K562 (cell line): ENCODE measurements around the gene KMT5B.

Experiments
- EP300 ChIP-seq: IDR thresholded peaks from 2 replicates; pipeline ENCODE4 v1.6.1; 2012; ENCODE audit warnings: low read length, improper control_type of control experiment
- NFXL1 ChIP-seq: fragments of 450-650 bp; formaldehyde crosslinking; IDR thresholded peaks from 2 replicates; pipeline ENCODE4 v1.4.0; 2021; ENCODE audit warnings: mild to moderate bottlenecking
- NFYB ChIP-seq: IDR thresholded peaks from 2 replicates; pipeline ENCODE4 v1.6.1; 2011; ENCODE audit warnings: mild to moderate bottlenecking, moderate library complexity; ENCODE audit not compliant: insufficient read length; ENCODE audit errors: extremely low read depth
- STAT5A ChIP-seq: IDR thresholded peaks from 2 replicates; pipeline ENCODE4 v1.6.1; 2012; ENCODE audit warnings: low read length, inconsistent platforms, borderline replicate concordance
- ZFX ChIP-seq: sonication (generic); formaldehyde crosslinking; IDR thresholded peaks from 2 replicates; pipeline ENCODE4 v1.8.0; 2022; ENCODE audit warnings: mild to moderate bottlenecking, missing genetic modification reagents, moderate library complexity
- ZNF778 ChIP-seq: fragments of 450-650 bp; formaldehyde crosslinking; IDR thresholded peaks from 2 replicates; pipeline ENCODE4 v1.4.0; 2020; ENCODE audit warnings: mild to moderate bottlenecking, moderate library complexity
- TF ChIP-seq, protein P1 (sequence below), 3 experiments: IDR thresholded peaks in 2 of 3; conservative IDR thresholded peaks in 1 of 3; 2 replicates each; pipeline ENCODE4 v1.5.1; 2011 to 2012; ENCODE audit warnings: low read length in 3 of 3, mild to moderate bottlenecking in 3 of 3, control low read depth in 2 of 3, improper control_type of control experiment in 1 of 3, inconsistent platforms in 1 of 3, low read depth in 1 of 3, mixed read lengths in 1 of 3, moderate library complexity in 1 of 3; ENCODE audit not compliant: insufficient read depth in 2 of 3
- TF ChIP-seq, protein P2 (sequence below): fragments of 250-450 bp; sonication (Bioruptor Pico); IDR thresholded peaks from 2 replicates; pipeline ENCODE4 v1.8.0; 2021; ENCODE audit warnings: mild to moderate bottlenecking, moderate library complexity
- TF ChIP-seq, protein P3 (sequence below): fragments of 450-650 bp; IDR thresholded peaks from 2 replicates; pipeline ENCODE4 v1.6.1; 2016
- TF ChIP-seq, protein P4 (sequence below): IDR thresholded peaks from 2 replicates; pipeline ENCODE4 v1.6.1; 2011; ENCODE audit not compliant: insufficient read length; ENCODE audit errors: extremely low read depth
- TF ChIP-seq, protein P5 (sequence below), 3 experiments: fragments of 200-800 bp in 1 of 3; fragments of 250-450 bp in 1 of 3; fragments of 450-650 bp in 1 of 3; sonication (Bioruptor Pico) in 1 of 3; sonication (Bioruptor generic) in 1 of 3; formaldehyde crosslinking in 1 of 3; IDR thresholded peaks; 2 replicates each; pipeline versions ENCODE4 v1.6.1 to v1.8.0; 2016 to 2022; ENCODE audit warnings: mild to moderate bottlenecking in 2 of 3, missing genetic modification characterization in 2 of 3, missing compliant biosample characterization in 1 of 3, moderate library complexity in 1 of 3

GRCh38 chr11:68121067-68121899, 91.8 kb downstream of the KMT5B start, which contains the start of gene CHKA:
- TF ChIP-seq, protein P1, sequence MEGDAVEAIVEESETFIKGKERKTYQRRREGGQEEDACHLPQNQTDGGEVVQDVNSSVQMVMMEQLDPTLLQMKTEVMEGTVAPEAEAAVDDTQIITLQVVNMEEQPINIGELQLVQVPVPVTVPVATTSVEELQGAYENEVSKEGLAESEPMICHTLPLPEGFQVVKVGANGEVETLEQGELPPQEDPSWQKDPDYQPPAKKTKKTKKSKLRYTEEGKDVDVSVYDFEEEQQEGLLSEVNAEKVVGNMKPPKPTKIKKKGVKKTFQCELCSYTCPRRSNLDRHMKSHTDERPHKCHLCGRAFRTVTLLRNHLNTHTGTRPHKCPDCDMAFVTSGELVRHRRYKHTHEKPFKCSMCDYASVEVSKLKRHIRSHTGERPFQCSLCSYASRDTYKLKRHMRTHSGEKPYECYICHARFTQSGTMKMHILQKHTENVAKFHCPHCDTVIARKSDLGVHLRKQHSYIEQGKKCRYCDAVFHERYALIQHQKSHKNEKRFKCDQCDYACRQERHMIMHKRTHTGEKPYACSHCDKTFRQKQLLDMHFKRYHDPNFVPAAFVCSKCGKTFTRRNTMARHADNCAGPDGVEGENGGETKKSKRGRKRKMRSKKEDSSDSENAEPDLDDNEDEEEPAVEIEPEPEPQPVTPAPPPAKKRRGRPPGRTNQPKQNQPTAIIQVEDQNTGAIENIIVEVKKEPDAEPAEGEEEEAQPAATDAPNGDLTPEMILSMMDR (IDR thresholded peaks at IDR 0.05 in 2 of 3, conservative IDR thresholded peaks at IDR 0.05 in 1 of 3; ENCODE audit: insufficient read depth in 2 of 3, low read depth in 1 of 3, low read length in 3 of 3), result no peak
- TF ChIP-seq ZFX, result peak; percentile 91
- TF ChIP-seq EP300, result no peak
- peak; percentile 77 for TF ChIP-seq NFYB
- no peak for TF ChIP-seq ZNF778 (CRISPR knock-in tag)
- TF ChIP-seq, protein P2, sequence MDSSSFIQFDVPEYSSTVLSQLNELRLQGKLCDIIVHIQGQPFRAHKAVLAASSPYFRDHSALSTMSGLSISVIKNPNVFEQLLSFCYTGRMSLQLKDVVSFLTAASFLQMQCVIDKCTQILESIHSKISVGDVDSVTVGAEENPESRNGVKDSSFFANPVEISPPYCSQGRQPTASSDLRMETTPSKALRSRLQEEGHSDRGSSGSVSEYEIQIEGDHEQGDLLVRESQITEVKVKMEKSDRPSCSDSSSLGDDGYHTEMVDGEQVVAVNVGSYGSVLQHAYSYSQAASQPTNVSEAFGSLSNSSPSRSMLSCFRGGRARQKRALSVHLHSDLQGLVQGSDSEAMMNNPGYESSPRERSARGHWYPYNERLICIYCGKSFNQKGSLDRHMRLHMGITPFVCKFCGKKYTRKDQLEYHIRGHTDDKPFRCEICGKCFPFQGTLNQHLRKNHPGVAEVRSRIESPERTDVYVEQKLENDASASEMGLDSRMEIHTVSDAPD (CRISPR knock-in tag), result no peak
- TF ChIP-seq NFXL1 (CRISPR knock-in tag), result no peak
- no peak for TF ChIP-seq STAT5A
- TF ChIP-seq, protein P3, sequence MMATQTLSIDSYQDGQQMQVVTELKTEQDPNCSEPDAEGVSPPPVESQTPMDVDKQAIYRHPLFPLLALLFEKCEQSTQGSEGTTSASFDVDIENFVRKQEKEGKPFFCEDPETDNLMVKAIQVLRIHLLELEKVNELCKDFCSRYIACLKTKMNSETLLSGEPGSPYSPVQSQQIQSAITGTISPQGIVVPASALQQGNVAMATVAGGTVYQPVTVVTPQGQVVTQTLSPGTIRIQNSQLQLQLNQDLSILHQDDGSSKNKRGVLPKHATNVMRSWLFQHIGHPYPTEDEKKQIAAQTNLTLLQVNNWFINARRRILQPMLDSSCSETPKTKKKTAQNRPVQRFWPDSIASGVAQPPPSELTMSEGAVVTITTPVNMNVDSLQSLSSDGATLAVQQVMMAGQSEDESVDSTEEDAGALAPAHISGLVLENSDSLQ, result no peak
- TF ChIP-seq, protein P4, sequence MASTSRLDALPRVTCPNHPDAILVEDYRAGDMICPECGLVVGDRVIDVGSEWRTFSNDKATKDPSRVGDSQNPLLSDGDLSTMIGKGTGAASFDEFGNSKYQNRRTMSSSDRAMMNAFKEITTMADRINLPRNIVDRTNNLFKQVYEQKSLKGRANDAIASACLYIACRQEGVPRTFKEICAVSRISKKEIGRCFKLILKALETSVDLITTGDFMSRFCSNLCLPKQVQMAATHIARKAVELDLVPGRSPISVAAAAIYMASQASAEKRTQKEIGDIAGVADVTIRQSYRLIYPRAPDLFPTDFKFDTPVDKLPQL, result no peak
- TF ChIP-seq, protein P5, sequence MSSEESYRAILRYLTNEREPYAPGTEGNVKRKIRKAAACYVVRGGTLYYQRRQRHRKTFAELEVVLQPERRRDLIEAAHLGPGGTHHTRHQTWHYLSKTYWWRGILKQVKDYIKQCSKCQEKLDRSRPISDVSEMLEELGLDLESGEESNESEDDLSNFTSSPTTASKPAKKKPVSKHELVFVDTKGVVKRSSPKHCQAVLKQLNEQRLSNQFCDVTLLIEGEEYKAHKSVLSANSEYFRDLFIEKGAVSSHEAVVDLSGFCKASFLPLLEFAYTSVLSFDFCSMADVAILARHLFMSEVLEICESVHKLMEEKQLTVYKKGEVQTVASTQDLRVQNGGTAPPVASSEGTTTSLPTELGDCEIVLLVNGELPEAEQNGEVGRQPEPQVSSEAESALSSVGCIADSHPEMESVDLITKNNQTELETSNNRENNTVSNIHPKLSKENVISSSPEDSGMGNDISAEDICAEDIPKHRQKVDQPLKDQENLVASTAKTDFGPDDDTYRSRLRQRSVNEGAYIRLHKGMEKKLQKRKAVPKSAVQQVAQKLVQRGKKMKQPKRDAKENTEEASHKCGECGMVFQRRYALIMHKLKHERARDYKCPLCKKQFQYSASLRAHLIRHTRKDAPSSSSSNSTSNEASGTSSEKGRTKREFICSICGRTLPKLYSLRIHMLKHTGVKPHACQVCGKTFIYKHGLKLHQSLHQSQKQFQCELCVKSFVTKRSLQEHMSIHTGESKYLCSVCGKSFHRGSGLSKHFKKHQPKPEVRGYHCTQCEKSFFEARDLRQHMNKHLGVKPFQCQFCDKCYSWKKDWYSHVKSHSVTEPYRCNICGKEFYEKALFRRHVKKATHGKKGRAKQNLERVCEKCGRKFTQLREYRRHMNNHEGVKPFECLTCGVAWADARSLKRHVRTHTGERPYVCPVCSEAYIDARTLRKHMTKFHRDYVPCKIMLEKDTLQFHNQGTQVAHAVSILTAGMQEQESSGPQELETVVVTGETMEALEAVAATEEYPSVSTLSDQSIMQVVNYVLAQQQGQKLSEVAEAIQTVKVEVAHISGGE (CRISPR knock-in tag; IDR thresholded peaks at IDR 0.05), result no peak
